GM19467 (cell line): ENCODE measurements around the gene HRK.

Experiments used
- ATAC-seq: cut with Tn5 transposase; IDR thresholded peaks from one replicate; pipeline ENCODE4 v1.9.1; 2021; ENCODE audit warnings: mild to moderate bottlenecking, moderate library complexity; ENCODE audit not compliant: unreplicated experiment

The HRK gene

DNA sequence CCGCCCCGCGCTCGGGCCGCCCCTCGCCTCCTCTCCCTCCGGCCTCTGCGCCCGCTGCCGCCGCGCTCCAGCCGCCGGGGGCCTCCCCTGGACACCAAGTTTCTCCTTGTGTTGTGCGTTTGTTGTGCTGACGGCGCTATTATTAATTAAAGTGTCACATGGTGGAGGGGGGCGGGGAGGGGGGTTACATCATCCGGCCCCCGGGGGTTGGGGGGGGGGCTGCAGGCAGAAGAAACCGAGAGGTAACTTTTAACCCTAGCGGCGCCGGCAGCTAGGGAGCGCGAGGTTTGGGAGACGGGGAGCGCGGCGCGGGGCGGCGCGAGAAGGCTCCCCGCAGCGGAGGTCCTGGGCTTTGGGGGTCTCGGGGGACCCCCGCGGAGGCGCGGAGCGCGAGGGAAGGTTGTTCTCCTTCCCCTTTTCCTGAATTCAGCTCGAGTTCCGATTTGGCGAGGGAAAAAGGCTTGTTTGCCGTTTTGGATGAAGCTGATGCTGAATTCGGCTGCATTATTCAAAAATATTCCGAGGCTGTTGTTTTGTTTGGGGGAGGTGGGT, at the start of gene HRK:
TSS of gene HRK (minus strand) at position 117 of the 552 bp plus-strand sequence. CDS start 134 bp downstream, outside the sequence.
- peak; percentile 19 for ATAC-seq

DNA sequence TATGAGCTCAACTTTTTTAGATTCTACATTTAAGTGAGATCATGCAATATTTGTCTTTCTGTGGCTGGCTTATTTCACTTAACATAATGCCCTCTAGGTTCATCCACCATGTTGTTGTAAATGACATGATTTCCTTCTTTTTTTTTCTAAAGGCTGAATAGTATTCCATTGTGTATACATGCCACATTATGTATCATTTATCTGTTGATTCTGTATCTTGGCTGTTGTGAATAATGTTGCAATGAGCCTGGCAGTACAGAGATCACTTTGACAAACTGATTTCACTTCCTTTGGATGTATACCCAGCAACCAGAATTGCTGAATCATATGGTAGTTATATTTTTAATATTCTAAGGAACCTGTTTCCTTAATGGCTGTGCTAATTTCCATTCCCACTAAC, 48.6 kb upstream of the HRK start:
- ATAC-seq: no peak

DNA sequence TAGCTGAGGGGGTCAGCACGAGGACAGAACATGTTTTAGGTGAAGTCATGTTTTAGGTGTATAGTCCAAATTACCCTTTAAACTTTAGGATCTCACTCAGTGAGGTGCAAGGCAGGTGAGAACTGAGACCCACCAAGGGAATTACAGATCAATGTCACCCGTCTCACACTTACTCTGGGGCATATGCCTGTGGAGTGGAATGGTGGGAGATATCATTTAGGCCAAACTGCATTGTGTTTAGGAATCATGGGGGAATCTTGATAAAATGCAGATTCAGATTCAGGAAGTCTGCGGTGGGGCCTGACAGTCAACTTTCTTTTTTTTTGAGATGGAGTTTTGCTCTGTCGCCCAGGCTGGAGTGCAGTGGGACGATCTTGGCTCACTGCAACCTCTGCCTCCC, 47.3 kb upstream of the HRK start:
- ATAC-seq: no peak

DNA sequence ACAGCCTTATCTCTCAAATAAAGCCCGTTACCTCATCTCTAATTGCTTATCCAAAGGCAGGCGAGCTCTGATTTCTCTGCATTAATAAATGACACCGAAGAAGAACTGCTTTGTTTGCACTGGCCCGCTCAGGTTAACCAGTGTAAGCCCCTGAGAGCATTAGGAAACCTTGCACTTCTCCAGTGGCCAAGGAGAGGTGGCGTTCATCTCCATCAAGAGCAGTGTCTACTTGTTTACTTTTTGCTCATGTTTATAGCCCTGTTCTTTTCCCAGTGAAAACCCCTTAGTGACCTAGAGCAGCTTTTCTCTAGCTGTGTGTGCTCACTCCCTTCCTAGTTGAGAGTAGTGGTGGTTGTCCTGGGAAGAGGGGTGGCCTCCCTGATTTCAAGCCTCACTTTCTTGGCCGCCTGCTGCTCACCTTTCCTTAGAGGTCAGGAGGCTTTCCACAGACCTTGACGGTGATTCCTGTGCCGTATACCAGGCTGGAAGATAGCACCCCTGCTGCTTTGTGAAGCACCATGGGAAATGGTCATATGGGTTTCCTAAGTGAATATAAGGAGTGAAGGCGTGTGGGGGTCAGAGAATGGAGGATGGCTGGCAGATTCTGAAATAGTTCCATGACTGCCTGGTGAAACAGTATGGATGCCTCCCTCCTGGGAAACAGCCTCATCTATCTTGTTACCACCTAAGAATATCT, 46.2 kb upstream of the HRK start:
- ATAC-seq: no peak

DNA sequence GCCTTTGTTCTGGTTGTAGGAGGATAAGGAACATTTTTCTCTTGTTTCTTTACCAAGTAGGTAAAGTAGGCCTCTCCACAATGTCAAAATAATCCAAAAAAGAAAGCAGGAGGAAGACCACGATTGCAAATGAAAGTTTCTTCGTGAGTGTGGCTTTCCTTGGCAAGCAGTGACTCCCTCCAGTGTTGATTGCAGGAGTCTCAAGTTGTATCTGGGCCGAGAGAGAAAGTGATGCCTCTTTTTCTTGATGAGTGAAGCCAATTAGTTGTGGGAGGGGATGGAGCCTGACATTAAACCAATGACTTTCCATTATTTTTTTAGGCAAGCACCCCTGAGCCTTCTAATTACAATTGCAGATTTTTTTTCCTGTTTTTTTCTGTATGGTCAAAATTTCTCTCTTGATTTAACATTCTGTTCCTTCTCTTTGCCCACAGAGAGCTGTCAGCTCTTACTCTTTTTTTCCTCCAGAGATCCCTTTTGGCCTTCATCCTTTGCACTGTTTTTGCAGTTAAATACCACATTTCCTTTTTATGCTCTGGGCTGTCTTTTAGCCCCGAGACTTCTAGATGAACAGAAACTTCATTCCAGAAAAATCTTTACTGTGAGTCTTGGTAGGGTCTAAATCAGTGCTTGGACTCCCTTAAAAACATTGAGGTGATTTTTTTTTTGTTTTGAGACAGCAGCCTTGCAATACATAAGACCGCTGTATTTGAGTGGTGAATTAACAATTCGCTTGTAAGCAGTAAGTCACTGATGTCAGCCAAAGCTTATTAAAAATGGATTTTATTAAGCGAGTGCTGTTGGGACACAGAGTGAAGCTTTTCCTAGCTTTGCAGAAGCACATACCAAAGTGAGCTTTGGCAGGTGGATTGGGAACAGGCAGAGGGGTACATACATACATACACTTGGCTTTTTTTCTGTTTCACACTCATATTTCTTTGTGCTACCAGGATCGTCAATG, 45.3 kb upstream of the HRK start:
- no peak for ATAC-seq

DNA sequence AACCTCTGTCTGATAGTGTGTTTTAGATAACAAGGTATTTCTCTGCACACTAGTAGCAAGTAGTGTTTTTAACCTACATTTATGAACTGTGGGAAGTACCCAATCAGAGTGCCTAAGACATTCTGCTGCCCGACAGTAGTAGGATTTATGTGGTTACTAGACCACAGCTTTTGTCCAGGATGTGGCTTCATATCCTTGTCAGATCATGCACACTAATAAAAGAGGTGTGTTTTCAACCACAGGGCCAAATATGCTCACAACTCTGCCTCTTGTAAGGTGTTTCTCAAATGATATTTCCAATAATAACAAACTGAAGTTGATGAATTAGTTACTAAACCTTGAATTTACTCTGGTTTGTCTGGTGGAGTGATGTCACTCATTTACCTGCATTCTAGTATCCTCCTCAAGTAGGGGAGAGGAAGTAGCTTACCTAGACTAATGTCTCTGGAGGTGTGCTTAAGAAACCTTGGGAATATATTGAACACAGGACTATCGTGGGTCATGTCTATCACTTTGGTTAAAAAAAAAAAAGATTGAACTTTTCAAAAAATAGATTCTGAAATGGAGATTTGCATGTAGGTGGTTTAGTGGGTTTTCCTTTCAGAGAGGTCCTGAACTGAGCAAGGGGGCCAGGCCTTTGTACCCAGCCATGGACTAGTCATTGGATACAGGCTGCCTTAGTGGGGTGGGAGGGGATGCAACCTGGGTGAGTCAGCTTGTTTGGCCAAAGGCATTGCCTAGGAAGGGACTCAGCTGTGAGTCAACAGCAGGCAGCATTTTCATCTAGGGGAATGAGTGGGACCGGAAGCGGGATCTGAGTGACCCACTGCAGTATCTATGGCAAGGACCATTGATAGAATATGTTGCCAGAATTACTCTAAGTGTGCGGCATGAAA, 43.6 kb upstream of the HRK start:
- peak; percentile 80 for ATAC-seq

DNA sequence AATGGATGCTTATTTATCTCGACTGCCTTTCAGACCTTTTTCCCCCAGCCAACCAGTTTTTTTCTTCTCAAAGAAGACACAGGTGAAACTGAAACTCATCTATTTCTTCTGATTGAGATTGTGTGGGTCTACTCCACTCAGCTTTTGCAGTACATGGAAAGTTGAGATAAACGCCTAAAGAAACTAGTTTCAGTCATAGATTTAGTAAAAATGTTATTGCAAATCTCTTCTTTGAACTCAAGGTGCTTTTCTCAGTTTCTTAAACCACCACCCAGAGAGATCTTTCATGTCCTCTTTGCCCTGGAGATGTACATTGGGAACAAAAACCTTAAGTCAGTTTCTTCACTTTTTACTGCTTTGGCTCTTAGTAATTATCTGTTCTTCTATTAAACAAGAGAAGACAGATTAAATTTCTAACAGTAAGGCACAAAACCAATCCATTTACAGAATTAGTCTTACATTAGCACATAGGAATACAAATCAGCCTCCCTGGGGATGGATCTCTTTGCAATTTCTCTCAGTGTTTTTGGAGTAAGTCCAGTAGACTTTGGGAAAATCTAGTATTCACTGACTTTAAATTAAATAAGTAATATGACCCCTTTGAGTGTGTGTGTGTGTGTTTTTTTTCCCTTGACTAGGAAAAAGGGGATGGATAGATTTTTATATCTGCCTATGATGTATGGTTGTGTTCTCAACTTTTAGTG, 41.1 kb upstream of the HRK start:
- no peak for ATAC-seq

DNA sequence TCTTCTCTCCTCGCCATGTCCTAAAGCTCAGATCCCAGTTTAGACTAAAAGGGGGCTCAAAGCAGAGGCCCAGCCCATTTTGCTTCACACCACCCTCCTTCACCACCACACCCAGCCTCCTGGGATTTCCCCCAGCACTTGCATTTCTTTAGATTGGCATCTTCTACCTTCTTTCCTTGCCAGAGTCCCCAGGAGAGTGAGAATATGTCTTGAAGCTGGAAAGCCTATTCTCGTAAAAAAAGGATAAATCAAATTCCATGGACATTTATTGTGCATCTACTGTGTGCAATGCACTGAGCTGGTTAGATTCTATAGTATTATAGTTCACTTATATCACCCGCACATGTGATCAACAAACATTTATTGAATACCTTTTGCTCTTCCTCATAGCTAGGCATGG, 39.7 kb upstream of the HRK start:
- no peak for ATAC-seq

DNA sequence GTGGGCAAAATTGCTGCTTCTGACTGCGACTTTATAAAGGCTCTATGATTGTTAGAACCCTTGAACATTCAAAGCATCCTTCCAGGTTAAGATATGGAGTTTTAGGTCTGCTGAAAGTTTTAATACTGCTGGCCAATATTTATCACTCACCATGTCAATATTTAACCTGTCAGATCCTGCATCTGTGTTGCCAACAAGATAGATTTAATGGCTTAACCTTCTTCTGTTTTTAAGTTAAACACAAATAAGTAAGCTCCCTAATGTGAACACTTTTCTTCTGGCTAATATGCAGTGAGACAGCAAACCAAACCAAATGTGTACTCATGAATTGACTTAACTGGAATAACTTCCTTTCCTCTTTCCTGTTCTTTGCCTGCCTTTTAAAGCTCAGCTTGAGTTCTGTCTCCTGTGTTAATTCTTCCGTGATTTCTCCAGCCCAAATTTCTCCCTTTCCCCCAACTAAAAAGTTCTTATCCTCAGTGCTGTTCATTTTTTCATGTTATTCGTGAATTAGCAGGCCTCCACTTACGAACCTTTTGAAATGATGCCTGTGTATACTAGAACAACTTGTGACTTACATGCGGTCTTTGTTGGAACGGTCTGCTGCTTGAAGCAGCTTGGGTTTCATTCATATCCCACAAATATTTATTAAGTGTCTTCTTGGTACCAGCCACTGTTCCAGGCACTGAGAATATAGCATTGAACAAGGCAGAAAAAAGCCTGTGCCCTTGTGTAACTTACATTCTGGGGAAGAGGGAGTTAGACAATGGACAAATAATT, 38.7 kb upstream of the HRK start:
- no peak for ATAC-seq

DNA sequence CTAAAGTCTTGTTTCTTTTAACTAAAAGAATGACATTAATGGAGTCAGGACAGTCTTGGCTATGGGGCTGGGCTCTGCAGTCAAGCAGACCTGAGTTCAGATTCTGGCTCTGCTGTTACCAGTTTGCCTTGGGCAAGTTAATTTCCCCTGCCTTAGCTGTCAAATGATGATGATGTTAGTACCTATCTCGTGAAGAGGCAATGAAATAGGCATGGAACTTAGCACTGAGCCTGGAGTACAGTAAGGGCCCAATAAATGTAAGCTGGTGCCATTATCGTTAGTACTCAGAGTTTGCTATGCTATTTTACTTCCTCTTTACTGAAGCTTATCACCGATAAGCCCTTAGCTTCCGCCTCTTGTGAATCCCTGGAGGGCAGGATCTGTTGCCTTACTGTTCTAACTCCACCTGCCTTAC, 38.0 kb upstream of the HRK start:
- no peak for ATAC-seq

DNA sequence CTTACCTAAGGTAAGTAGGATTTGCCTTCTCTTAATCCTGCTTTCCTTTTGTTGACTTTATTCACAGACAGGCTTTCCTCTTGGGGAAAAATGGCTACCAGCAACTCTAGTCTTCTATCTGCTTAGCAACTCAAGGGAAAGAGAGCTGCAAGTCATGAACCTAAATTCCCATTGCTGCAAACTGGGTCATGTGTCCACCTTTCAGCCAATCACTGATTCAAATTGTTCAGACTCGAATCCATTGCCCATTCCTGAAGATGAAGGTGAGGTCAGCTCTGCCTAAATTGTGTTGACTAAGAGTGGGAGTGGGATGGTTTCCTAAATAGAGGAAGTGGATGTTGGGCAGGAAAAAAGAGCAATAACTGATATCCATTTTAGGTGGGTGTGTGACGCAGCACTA, 37.2 kb upstream of the HRK start:
- no peak for ATAC-seq

DNA sequence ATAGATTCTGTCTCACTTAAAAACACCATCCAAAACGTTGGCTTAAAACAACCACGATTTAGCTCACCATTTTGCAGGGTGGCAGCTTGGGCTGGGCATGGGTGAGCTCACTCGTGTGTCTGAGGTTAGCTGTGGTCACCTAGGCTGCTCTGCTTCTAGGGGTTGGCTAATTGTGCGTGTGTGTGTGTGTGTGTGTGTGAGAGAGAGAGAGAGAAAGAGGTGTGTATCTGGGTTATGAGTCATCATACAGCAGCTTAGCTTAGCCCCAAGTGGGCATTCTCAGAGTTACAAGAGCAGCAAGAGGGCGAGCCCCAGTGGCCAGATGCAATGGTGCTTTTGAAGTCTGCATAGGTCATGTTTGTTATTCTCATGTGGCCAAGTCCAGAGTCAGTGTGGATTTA, 35.5 kb upstream of the HRK start:
- ATAC-seq: peak; percentile 93

DNA sequence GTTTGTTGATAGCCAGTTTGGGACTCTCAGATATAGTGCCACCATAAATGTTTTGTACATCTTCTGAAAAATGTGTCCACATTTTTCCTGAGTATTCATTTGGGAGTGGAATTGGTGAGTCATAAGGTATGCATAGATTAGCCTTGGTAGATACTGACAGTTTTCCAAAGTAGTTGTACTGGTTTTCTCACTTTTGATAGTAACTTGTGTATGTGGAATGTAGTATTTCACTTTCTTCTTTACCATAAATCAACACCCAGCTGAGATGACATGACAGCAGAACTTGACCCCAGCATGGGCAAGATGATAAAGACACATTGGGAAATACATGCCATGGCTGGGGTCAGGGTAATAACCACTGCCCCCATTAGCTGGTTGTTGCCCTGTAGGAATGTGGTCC, 34.9 kb upstream of the HRK start:
- ATAC-seq: no peak

DNA sequence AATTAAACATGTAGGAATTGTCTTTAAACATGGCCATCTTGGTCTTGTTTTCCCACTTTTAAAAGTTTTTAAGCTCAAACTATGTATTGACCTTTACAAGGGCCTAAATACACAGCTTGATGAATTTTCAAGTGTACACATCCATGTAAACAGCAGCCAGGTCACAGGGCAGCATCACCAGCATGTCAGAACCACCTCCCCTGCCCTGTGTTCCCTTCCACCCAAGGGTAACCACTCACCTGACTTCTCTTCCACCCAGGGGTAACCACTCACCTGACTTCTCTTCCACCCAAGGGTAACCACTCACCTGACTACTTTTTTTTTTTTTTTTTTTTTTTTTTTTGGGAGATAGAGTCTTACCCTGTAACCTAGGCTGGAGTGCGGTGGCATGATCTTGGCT, 34.1 kb upstream of the HRK start:
- ATAC-seq: no peak

DNA sequence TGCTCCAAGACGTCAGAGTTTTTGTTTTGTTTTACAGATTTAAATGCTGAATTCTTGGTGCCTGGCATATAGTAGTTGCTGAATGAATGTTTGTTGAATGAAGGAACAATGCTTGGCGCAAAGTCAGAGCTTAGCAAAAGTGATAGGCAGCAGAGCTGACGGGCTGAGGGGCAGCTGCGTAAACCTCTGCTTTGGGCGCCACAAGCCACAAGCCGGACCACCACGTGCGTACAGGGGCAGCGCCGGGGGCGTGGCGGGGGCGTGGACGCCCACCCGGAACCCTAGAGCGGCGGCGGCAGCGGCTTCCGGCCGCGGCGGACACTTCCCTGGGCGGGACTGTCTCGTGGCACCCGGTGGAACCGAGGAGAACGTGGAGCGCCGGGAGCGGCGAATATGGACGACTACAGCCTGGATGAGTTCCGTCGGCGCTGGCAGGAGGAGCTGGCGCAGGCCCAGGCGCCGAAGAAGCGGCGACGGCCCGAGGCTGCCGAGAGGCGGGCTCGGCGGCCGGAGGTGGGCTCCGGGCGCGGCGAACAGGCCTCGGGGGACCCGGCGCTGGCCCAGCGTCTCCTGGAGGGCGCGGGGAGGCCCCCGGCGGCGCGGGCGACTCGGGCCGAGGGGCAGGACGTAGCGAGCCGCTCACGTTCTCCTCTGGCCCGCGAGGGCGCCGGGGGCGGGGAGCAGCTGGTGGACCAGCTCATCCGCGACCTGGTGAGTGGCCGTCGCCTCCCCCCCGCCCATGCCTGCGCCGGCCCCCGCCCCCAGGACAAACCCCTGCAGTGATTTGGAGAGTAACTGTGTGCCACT, 29.6 kb upstream of the HRK start, which contains the start of gene FBXW8:
TSS of gene FBXW8 (plus strand) at position 306 of the 807 bp plus-strand sequence. CDS start at position 394, 88 bp downstream.
- peak; percentile 86 for ATAC-seq

DNA sequence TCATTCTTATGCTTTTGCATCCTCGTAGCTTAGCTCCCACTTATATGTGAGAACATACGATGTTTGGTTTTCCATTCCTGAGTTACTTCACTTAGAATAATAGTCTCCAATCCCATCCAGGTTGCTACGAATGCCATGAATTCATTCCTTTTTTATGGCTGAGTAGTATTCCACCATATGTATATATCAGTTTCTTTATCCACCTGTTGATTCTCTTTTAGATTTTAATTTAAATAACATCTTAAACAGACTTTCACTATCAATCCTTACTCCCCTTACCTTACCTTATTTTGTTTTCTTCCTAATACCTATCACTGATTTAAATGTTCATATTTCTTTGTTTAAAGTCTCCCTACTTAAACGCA, 29.0 kb upstream of the HRK start:
- ATAC-seq: no peak

DNA sequence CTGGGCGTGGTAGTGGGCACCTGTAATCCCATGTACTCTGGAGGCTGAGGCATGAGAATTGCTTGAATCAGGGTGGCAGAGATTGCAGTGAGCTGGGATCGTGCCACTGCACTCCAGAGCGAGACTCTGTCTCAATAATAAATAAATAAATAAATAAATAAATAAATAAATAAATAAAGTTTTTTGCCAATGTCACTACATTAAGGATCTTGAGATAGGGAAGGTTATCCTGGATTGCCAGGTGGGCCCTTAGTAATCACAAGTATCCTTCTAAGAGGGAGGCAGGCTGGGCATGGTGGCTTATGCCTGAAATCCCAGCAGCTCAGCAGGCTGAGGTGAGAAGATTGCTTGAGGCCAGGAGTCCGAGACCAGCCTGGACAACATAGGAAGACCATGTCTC, 25.0 kb upstream of the HRK start:
- no peak for ATAC-seq

DNA sequence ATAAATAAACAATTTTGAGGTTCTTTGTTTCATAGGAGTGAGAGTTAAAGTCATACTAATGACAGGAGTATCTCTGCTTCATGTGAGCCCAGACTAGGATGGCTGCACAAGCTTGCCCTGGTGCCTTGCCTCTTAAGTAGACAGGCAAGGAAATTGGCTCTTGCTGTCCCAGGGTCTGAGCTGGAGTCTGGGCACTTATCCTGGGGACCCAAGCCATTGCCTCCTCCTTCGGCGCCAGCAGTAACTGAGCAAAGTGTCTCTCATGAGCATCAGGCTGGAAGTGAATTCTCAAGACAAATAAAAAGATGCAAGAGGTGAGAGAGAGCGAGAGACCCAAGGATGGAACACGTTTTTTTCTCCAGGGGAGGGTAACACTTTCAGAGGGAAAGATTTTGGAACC, 22.6 kb upstream of the HRK start:
- ATAC-seq: no peak

DNA sequence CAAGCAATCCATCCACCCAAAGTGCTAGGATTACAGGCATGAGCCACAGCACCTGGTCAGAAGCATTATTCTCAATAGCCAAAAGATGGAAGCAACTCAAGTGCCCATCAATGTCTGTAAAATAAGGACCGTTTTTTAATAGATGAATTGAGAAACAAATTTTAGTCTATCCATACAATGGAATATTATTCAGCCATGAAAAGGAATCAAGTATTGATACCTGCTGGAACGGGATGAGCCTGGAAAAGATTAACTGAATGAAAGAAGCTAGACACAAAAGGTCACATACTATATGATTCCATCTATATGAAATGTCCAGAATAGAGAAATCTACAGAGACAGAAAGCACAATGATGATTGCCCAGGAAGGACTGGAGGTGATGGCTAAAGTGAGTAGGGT, 20.4 kb upstream of the HRK start:
- no peak for ATAC-seq
